Adrenal gland (tissue), 12 donors: ENCODE results near the gene GGA1. TPM values are rescaled to one million over a fixed set of nuclear protein-coding genes. Genes with fewer than 3 reads are reported as not detected.

Source experiments
- DNase-seq, 7 donors: peaks; one replicate each; pipeline ENCODE4 v3.0.0-alpha.2; 2019 to 2020
- H3K27ac ChIP-seq, 5 donors: fragments of 200-600 bp; sonication (generic) in 4 of 5; 1 replicate in 3 of 5; 2 replicates in 2 of 5; pipeline versions ENCODE4 v1.5.1 to v1.8.0; 2016 to 2020; ENCODE audit warnings: mild to moderate bottlenecking in 1 of 5
- H3K27me3 ChIP-seq: fragments of 200-600 bp; 2 replicates; pipeline ENCODE4 v1.8.0; 2021
- H3K36me3 ChIP-seq, 2 donors: fragments of 200-600 bp; replicated peaks in 1 of 2; 1 replicate in 1 of 2; 2 replicates in 1 of 2; pipeline versions ENCODE4 v1.5.1 to v1.8.0; 2018 to 2022
- H3K4me1 ChIP-seq, 2 donors: fragments of 200-600 bp; replicated peaks in 1 of 2; 1 replicate in 1 of 2; 2 replicates in 1 of 2; pipeline versions ENCODE4 v1.5.1 to v1.8.0; 2018 to 2021
- H3K4me3 ChIP-seq, 4 donors: fragments of 200-600 bp; sonication (generic) in 3 of 4; one replicate each; pipeline ENCODE4 v1.5.1; 2016 to 2018
- H3K9me3 ChIP-seq, 3 donors: fragments of 200-600 bp; sonication (generic) in 1 of 3; replicated peaks in 1 of 3; 1 replicate in 2 of 3; 2 replicates in 1 of 3; pipeline versions ENCODE4 v1.5.1 to v1.8.0; 2016 to 2021
- CTCF ChIP-seq, 6 experiments: fragments of 450-650 bp in 4 of 6; fragments of 200-600 bp in 2 of 6; sonication (generic) in 1 of 6; IDR thresholded peaks; 1 replicate in 5 of 6; 2 replicates in 1 of 6; pipeline versions ENCODE4 v1.5.1 to v1.8.0; 2016 to 2021; ENCODE audit warnings: antibody characterized with exemption in 6 of 6, mild to moderate bottlenecking in 2 of 6, moderate library complexity in 1 of 6
- POLR2A ChIP-seq, 2 donors: fragments of 450-650 bp; IDR thresholded peaks; one replicate each; pipeline ENCODE4 v1.6.1; 2017; ENCODE audit warnings: antibody characterized with exemption in 2 of 2, mild to moderate bottlenecking in 2 of 2, moderate library complexity in 1 of 2
- WGBS, 4 donors: extraction: QIAGEN DNeasy Blood & Tissue Kit in 2 of 4; methylation state at CpG; one replicate each; pipeline versions ENCODE4 v1.1.5 to v1.1.7; 2013 to 2017; 5-methylcytosine and 5-hydroxymethylcytosine counted together
- intact Hi-C, 2 donors: fragments of 100-400 bp; cut with DNase I; formaldehyde crosslinking; loops; one replicate each; pipeline versions ENCODE4 v1.14.1 to v1.15.0; 2022 to 2023
- polyA plus RNA-seq, 3 donors: library from polyadenylated mRNA; stranded (reverse); fragments of 200-250 nt in 2 of 3; fragments of 350-450 nt in 1 of 3; fragmentation: Illumina TruSeq in 1 of 3; extraction: RNeasy Lipid Tissue Mini Kit (QIAGEN cat#74804) in 1 of 3; gene quantifications; one replicate each; pipeline ENCODE4 v1.2.3, GENCODE V29; 2013 to 2014
- small RNA-seq, 2 donors: library from RNA; depleted of rRNA; stranded (forward); fragments of <200 nt; gene quantifications; one replicate each; pipeline ENCODE3, GENCODE V24; 2016
- total RNA-seq, 9 donors: library from RNA; depleted of rRNA in 4 of 9; stranded (reverse); fragments of >200 nt in 4 of 9; fragments of 120-200 nt in 1 of 9; fragmentation: NEBNext Ultra II Directional in 1 of 9; extraction: Animal tissue kit (Norgen Biotek cat#: 25700) in 1 of 9; gene quantifications; one replicate each; pipeline versions ENCODE4 v1.1.0 to v1.2.4, GENCODE V29; 2013 to 2023
- donor health status: healthy with polysubstance abuse.
- donor health status: Bipolar disorder and iron deficiency.
- donor health status: DM: yes; HTN: yes; CAD: no.
- donor health status: DM: no; HTN: no; CAD: no.
- donor health status: DM: no; HTN: no; CAD: no.
- donor health status: DM: yes; HTN: yes; CAD: no.

GGA1 gene
- total and polyA plus RNA-seq, 12 donors: 30.6 to 160 (median 65.6) TPM

GRCh38 chr22:37679670-37680069 is 71.0 kb downstream of the GGA1 start:
- Histone ChIP-seq H3K4me3 (no peak overlapping the region), H3K27me3 (no peaks in the 10 kb centered on the region), H3K4me1 (peaks cover 14 to 21% of the 10 kb centered on the region in 2 donors), H3K27ac (peak overlapping the region in 1 of 5 donors; percentile 22), H3K36me3 (peaks cover 0 to 12% of the 10 kb centered on the region in 2 donors), H3K9me3 (no peaks in the 10 kb centered on the region)
- WGBS, 4 donors: 83 to 90% (median 88%) methylated on average over 6 to 8 of the region's 8 CpGs
- no peak for DNase-seq
- intact Hi-C loops: loop anchor here (5.0 kb wide), 2 partner anchors 37 to 57 kb away; no protein-coding TSS in a partner anchor
- no peak for TF ChIP-seq POLR2A (IDR thresholded peaks at IDR 0.05)
- no peak for TF ChIP-seq CTCF (IDR thresholded peaks at IDR 0.05)

GRCh38 chr22:37680191-37680851 is 71.7 kb downstream of the GGA1 start:
- Histone ChIP-seq H3K36me3 (peaks cover 0 to 12% of the 10 kb centered on the region in 2 donors), H3K4me1 (peaks cover 8 to 16% of the 10 kb centered on the region in 2 donors), H3K27ac (peak overlapping the region in 1 of 5 donors; percentile 22), H3K4me3 (no peak overlapping the region), H3K27me3 (no peaks in the 10 kb centered on the region), H3K9me3 (no peaks in the 10 kb centered on the region)
- TF ChIP-seq POLR2A (IDR thresholded peaks at IDR 0.05): no peak
- no peak for TF ChIP-seq CTCF (IDR thresholded peaks at IDR 0.05)
- DNase-seq: no peak
- intact Hi-C loops: loop anchor here (5.0 kb wide), 2 partner anchors 38 to 58 kb away; no protein-coding TSS in a partner anchor
- WGBS, 4 donors: 58 to 86% (median 75%) methylated on average over 3 to 7 of the region's 7 CpGs

GRCh38 chr22:37681001-37681424 is 72.4 kb downstream of the GGA1 start:
- 66 to 90% (median 80%) methylated on average over 2 of the region's 2 CpGs for WGBS, 4 donors
- no peak overlapping the region for H3K4me3 ChIP-seq
- H3K36me3 ChIP-seq: peaks cover 0 to 12% of the 10 kb centered on the region in 2 donors
- TF ChIP-seq CTCF (IDR thresholded peaks at IDR 0.05) (no peak), POLR2A (IDR thresholded peaks at IDR 0.05) (no peak)
- no peaks in the 10 kb centered on the region for H3K27me3 ChIP-seq
- H3K9me3 ChIP-seq: no peaks in the 10 kb centered on the region
- H3K4me1 ChIP-seq: peaks cover 8 to 11% of the 10 kb centered on the region in 2 donors
- peak in 1 of 7 donors; percentile 50 for DNase-seq
- no peak overlapping the region for H3K27ac ChIP-seq
- intact Hi-C loops: loop anchor here (5.0 kb wide), 2 partner anchors 39 to 59 kb away; no protein-coding TSS in a partner anchor

GRCh38 chr22:37681556-37682049 is 73.0 kb downstream of the GGA1 start:
- DNase-seq: peak; percentile 71 to 93 (median 84)
- intact Hi-C loops: loop anchor here (5.0 kb wide), 2 partner anchors 39 to 59 kb away; no protein-coding TSS in a partner anchor
- no peaks in the 10 kb centered on the region for H3K27me3 ChIP-seq
- no peak overlapping the region for H3K27ac ChIP-seq
- peaks cover 4 to 11% of the 10 kb centered on the region in 2 donors for H3K4me1 ChIP-seq
- 15 to 67% (median 17%) methylated on average over 1 to 6 of the region's 6 CpGs for WGBS, 4 donors
- H3K9me3 ChIP-seq: no peaks in the 10 kb centered on the region
- no peak overlapping the region for H3K4me3 ChIP-seq
- TF ChIP-seq CTCF (IDR thresholded peaks at IDR 0.05) (peak; percentile 83 to 93 (median 91)), POLR2A (IDR thresholded peaks at IDR 0.05) (no peak)
- H3K36me3 ChIP-seq: peaks cover 0 to 12% of the 10 kb centered on the region in 2 donors

Small RNAs within 50 kb of the gene (small RNA-seq; reads per million reads assigned to genes)
- gene RF00017 (0 reads per million in 2 donors), gene RN7SL385P (0 reads per million in 2 donors)

Other genes starting within 250 kb of the GGA1 start
- gene ELFN2, start 181.4 kb upstream of the GGA1 start, total RNA-seq: 1 to 10 TPM in 1 of 9 donors, under 1 TPM in 6, not detected in 2; 0.04 to 2.3 (median 0.11) TPM
- 1 to 10 TPM in 1 of 3 donors, under 1 TPM in 2; 0.30 to 3.3 (median 0.77) TPM for gene ELFN2, start 181.4 kb upstream of the GGA1 start, polyA plus RNA-seq
- gene MFNG, start 122.5 kb upstream of the GGA1 start, total RNA-seq: 10 to 100 TPM in 8 of 9 donors, 1 to 10 TPM in 1; 4.0 to 27.6 (median 22.3) TPM
- gene MFNG, start 122.5 kb upstream of the GGA1 start, polyA plus RNA-seq: 10 to 100 TPM in 1 of 3 donors, 1 to 10 TPM in 2; 4.3 to 11.5 (median 7.8) TPM
- 10 to 100 TPM in 8 of 9 donors, 1 to 10 TPM in 1; 3.3 to 34.2 (median 20.5) TPM for gene CARD10, start 89.4 kb upstream of the GGA1 start, total RNA-seq
- 10 to 100 TPM in 2 of 3 donors, 1 to 10 TPM in 1; 4.7 to 24.4 (median 17.4) TPM for gene CARD10, start 89.4 kb upstream of the GGA1 start, polyA plus RNA-seq
- 100 to 1,000 TPM in 5 of 9 donors, 10 to 100 TPM in 3, 1 to 10 TPM in 1; 9.2 to 159 (median 116) TPM for gene CDC42EP1, start 48.4 kb upstream of the GGA1 start, total RNA-seq
- 10 to 100 TPM; 19.7 to 65.1 (median 39.5) TPM for gene CDC42EP1, start 48.4 kb upstream of the GGA1 start, polyA plus RNA-seq
- gene LGALS2, start 28.7 kb upstream of the GGA1 start, total RNA-seq: under 1 TPM in 2 of 9 donors, not detected in 7; 0.22 to 0.42 TPM
- 1 to 10 TPM in 1 of 3 donors, under 1 TPM in 2; 0.42 to 1.4 (median 0.47) TPM for gene LGALS2, start 28.7 kb upstream of the GGA1 start, polyA plus RNA-seq
- gene SH3BP1, start 30.8 kb downstream of the GGA1 start, total RNA-seq: 10 to 100 TPM in 5 of 9 donors, 1 to 10 TPM in 4; 5.5 to 18.7 (median 10.5) TPM
- 10 to 100 TPM in 1 of 3 donors, 1 to 10 TPM in 2; 2.4 to 27.3 (median 9.8) TPM for gene SH3BP1, start 30.8 kb downstream of the GGA1 start, polyA plus RNA-seq
- 10 to 100 TPM; 16.2 to 49.7 (median 20.6) TPM for gene PDXP, start 49.9 kb downstream of the GGA1 start, total RNA-seq
- 10 to 100 TPM in 2 of 3 donors, 1 to 10 TPM in 1; 10.0 to 41.9 (median 13.4) TPM for gene PDXP, start 49.9 kb downstream of the GGA1 start, polyA plus RNA-seq
- gene LGALS1, start 66.8 kb downstream of the GGA1 start, total RNA-seq: 1,000 to 10,000 TPM in 3 of 9 donors, 100 to 1,000 TPM in 6; 190 to 2,904 (median 905) TPM
- gene LGALS1, start 66.8 kb downstream of the GGA1 start, polyA plus RNA-seq: 1,000 to 10,000 TPM in 2 of 3 donors, 100 to 1,000 TPM in 1; 588 to 4,628 (median 4,577) TPM
- 10 to 100 TPM; 23.2 to 51.1 (median 38.4) TPM for gene NOL12, start 77.5 kb downstream of the GGA1 start, total RNA-seq
- gene NOL12, start 77.5 kb downstream of the GGA1 start, polyA plus RNA-seq: 10 to 100 TPM; 26.7 to 90.7 (median 73.8) TPM
- 100 to 1,000 TPM in 6 of 9 donors, 10 to 100 TPM in 3; 42.8 to 146 (median 105) TPM for gene TRIOBP, start 88.2 kb downstream of the GGA1 start, total RNA-seq
- gene TRIOBP, start 88.2 kb downstream of the GGA1 start, polyA plus RNA-seq: 10 to 100 TPM; 24.6 to 43.1 (median 29.6) TPM
- gene GCAT, start 199.1 kb downstream of the GGA1 start, total RNA-seq: 10 to 100 TPM; 20.5 to 87.9 (median 33.1) TPM
- 10 to 100 TPM; 18.2 to 37.2 (median 37.1) TPM for gene GCAT, start 199.1 kb downstream of the GGA1 start, polyA plus RNA-seq
- under 1 TPM in 2 of 9 donors, not detected in 7; 0.19 to 0.33 TPM for gene GALR3, start 214.5 kb downstream of the GGA1 start, total RNA-seq
- not detected for gene GALR3, start 214.5 kb downstream of the GGA1 start, polyA plus RNA-seq
- 100 to 1,000 TPM in 1 of 9 donors, 10 to 100 TPM in 8; 24.0 to 114 (median 36.1) TPM for gene ANKRD54, start 235.5 kb downstream of the GGA1 start, total RNA-seq
- 10 to 100 TPM; 32.9 to 44.1 (median 40.6) TPM for gene ANKRD54, start 235.5 kb downstream of the GGA1 start, polyA plus RNA-seq
- 100 to 1,000 TPM; 188 to 642 (median 414) TPM for gene EIF3L, start 240.6 kb downstream of the GGA1 start, total RNA-seq
- 100 to 1,000 TPM; 210 to 425 (median 291) TPM for gene EIF3L, start 240.6 kb downstream of the GGA1 start, polyA plus RNA-seq